Neural crest cell (in vitro differentiated cells): ENCODE results near the gene SLC66A3. TPM values are rescaled to one million over a fixed set of nuclear protein-coding genes. Genes with fewer than 3 reads are reported as not detected.

Source experiments
- DNase-seq: peaks from one replicate; pipeline ENCODE4 v3.0.0; 2021; ENCODE audit warnings: low read depth, mixed read lengths, low spot score
- H3K27ac Mint-ChIP-seq: one replicate; pipeline ENCODE4 v1.8.0; 2021; ENCODE audit warnings: mild to moderate bottlenecking, mixed read lengths; ENCODE audit not compliant: unreplicated experiment
- H3K27me3 Mint-ChIP-seq: 2 replicates; pipeline ENCODE4 v1.8.0; 2021; ENCODE audit warnings: low read depth, mild to moderate bottlenecking, mixed read lengths
- H3K36me3 Mint-ChIP-seq: 2 replicates; pipeline ENCODE4 v1.8.0; 2021; ENCODE audit warnings: low read depth, mild to moderate bottlenecking, mixed read lengths
- H3K4me1 Mint-ChIP-seq: 2 replicates; pipeline ENCODE4 v1.8.0; 2021; ENCODE audit warnings: mixed read lengths
- H3K4me3 Mint-ChIP-seq: one replicate; pipeline ENCODE4 v1.8.0; 2021; ENCODE audit warnings: mild to moderate bottlenecking, mixed read lengths
- H3K9me3 Mint-ChIP-seq: 2 replicates; pipeline ENCODE4 v1.8.0; 2021; ENCODE audit warnings: mixed read lengths
- CTCF ChIP-seq: fragments of 200-600 bp; sonication (generic); conservative IDR thresholded peaks from 2 replicates; pipeline ENCODE4 v1.5.0; 2021; ENCODE audit warnings: antibody characterized with exemption, mild to moderate bottlenecking
- total RNA-seq: library from RNA; stranded (reverse); gene quantifications from 2 replicates; pipeline ENCODE4 v1.2.1, GENCODE V29; 2021

SLC66A3 gene
- total RNA-seq, 1 donor from 2014 or later, result 5.1 TPM

- no peaks in the 10 kb centered on the region for H3K9me3 Mint-ChIP-seq
- DNase-seq, result no peak
- peaks cover 27% of the 10 kb centered on the region for H3K36me3 Mint-ChIP-seq
- H3K27me3 Mint-ChIP-seq, result no peaks in the 10 kb centered on the region
- no peak overlapping the region for H3K27ac Mint-ChIP-seq
- H3K4me3 Mint-ChIP-seq, result no peak overlapping the region
- H3K4me1 Mint-ChIP-seq, result peaks cover 2% of the 10 kb centered on the region
- no peak for TF ChIP-seq CTCF
Measured at GRCh38 chr2:11214770-11215169, 59.5 kb downstream of the SLC66A3 start.

GRCh38 chr2:11215407-11215806 lies 60.1 kb downstream of the SLC66A3 start:
- Mint-ChIP-seq H3K27me3 (no peaks in the 10 kb centered on the region), H3K36me3 (peaks cover 29% of the 10 kb centered on the region), H3K27ac (no peak overlapping the region), H3K4me1 (no peaks in the 10 kb centered on the region), H3K4me3 (no peak overlapping the region), H3K9me3 (no peaks in the 10 kb centered on the region)
- TF ChIP-seq CTCF, result no peak
- no peak for DNase-seq

- H3K36me3 Mint-ChIP-seq, result peaks cover 14% of the 10 kb centered on the region
Measured at GRCh38 chr2:11220445-11220844, 65.2 kb downstream of the SLC66A3 start.

GRCh38 chr2:11222845-11223244 lies 67.6 kb downstream of the SLC66A3 start:
- Mint-ChIP-seq H3K4me3 (no peak overlapping the region), H3K27me3 (no peaks in the 10 kb centered on the region), H3K36me3 (peaks cover 11% of the 10 kb centered on the region), H3K4me1 (peaks cover 20% of the 10 kb centered on the region), H3K9me3 (no peaks in the 10 kb centered on the region), H3K27ac (peak overlapping the region; percentile 8)
- TF ChIP-seq CTCF, result no peak
- no peak for DNase-seq

More at GRCh38 chr2:11220445-11220844, 65.2 kb downstream of the SLC66A3 start:
- Mint-ChIP-seq H3K4me1 (peaks cover 11% of the 10 kb centered on the region), H3K27ac (no peak overlapping the region), H3K4me3 (no peak overlapping the region), H3K9me3 (no peaks in the 10 kb centered on the region), H3K27me3 (no peaks in the 10 kb centered on the region)
- DNase-seq, result no peak
- no peak for TF ChIP-seq CTCF

GRCh38 chr2:11224887-11225286 lies 69.6 kb downstream of the SLC66A3 start:
- Mint-ChIP-seq H3K4me1 (peaks cover 28% of the 10 kb centered on the region), H3K4me3 (no peak overlapping the region), H3K27me3 (no peaks in the 10 kb centered on the region), H3K27ac (no peak overlapping the region), H3K9me3 (no peaks in the 10 kb centered on the region), H3K36me3 (peaks cover 8% of the 10 kb centered on the region)
- DNase-seq, result no peak
- no peak for TF ChIP-seq CTCF

- Mint-ChIP-seq H3K4me3 (no peak overlapping the region), H3K4me1 (peaks cover 28% of the 10 kb centered on the region), H3K36me3 (peaks cover 2% of the 10 kb centered on the region), H3K9me3 (no peaks in the 10 kb centered on the region), H3K27me3 (no peaks in the 10 kb centered on the region), H3K27ac (no peak overlapping the region)
- DNase-seq, result no peak
- no peak for TF ChIP-seq CTCF
Measured at GRCh38 chr2:11227595-11227994, 72.3 kb downstream of the SLC66A3 start.
